Measurements from ENCODE around the gene OMA1. TPM values are rescaled to one million over a fixed set of nuclear protein-coding genes. Genes with fewer than 3 reads are reported as not detected.

Gene OMA1
- total RNA-seq, 4 donors from 2014 or later, result 18.3 to 25.6 (median 19.4) TPM

DNA sequence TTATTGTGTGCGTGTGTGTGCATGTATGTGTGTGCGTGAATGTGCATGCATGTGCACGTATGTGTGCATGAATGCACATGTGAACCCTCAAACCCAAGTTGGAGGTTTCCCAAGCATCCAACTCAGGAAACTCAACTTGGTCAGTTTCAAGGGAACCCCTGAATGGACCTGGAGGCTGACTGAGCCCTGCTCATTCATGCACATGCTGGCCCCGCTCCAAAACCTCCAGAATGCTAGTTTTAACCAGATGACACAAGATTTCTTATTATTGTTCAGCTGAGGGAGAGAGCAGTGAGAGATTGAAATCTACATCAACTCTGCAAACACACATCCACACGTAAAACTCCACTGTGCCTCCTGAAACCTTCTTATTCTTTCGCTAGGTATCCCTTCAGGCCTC lies 104.4 kb downstream of the OMA1 start:
- TF ChIP-seq, protein P1, sequence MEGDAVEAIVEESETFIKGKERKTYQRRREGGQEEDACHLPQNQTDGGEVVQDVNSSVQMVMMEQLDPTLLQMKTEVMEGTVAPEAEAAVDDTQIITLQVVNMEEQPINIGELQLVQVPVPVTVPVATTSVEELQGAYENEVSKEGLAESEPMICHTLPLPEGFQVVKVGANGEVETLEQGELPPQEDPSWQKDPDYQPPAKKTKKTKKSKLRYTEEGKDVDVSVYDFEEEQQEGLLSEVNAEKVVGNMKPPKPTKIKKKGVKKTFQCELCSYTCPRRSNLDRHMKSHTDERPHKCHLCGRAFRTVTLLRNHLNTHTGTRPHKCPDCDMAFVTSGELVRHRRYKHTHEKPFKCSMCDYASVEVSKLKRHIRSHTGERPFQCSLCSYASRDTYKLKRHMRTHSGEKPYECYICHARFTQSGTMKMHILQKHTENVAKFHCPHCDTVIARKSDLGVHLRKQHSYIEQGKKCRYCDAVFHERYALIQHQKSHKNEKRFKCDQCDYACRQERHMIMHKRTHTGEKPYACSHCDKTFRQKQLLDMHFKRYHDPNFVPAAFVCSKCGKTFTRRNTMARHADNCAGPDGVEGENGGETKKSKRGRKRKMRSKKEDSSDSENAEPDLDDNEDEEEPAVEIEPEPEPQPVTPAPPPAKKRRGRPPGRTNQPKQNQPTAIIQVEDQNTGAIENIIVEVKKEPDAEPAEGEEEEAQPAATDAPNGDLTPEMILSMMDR (IDR thresholded peaks at IDR 0.05; ENCODE audit: low read depth), result no peak

DNA sequence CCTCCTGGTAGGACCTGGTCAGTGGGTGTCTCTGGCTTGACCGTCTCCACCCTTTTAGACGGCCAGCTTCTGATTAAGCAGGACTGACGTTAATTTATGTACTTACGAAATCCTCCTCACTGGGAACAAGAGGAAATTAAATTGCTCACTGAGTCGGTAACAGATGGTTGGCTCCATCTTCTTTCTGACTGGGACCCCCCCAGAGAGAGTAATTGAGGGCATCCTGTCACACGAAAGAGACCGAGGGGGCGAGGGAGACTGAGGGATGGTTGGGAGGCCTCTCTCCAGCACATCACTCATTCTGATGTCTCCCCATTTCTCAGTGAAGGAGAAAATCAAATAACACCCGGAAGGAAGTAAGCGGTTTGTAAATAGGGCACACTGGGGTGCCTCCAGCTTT lies 104.8 kb downstream of the OMA1 start:
- TF ChIP-seq, protein P1 (IDR thresholded peaks at IDR 0.05; ENCODE audit: low read depth), result no peak

DNA sequence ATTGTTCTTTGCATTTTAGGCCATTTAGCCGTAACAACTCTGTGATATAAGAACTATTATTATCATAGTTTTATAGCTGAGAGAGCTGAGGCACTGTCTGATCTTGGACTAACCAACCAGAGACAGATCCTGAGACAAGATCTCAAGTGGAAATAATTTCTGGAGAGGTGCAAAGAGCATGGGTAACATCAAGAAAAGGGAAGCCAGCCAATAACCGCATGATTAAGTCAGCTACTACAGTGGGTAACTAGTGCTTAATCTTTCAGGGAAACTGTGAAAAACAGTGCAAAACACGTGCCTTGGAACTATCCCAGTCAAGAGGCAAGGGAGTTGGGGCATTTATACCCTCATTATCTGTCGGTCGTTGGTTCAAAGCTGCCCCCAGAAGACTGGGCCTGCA lies 105.8 kb downstream of the OMA1 start:
- TF ChIP-seq, protein P1 (IDR thresholded peaks at IDR 0.05; ENCODE audit: low read depth), result no peak

DNA sequence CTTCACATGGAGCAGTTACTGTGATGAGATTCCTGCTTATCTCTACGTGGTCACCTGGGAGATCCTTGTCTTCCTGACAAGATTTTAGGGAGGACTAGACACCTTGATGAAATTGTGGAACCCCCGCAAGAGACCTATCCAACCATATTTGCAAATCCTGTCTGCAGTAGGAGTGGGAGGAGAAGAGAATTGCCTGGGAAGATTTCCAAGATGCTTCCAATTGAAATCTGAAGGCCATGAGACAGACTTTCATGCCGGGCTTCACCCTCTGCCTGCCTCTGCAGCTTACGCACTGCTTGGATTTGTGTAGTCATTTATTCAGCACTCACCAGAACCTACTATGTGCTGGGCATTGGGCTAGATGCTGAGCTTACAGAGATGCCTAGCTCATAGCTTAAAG lies 106.6 kb downstream of the OMA1 start:
- TF ChIP-seq, protein P1 (IDR thresholded peaks at IDR 0.05; ENCODE audit: low read depth), result no peak

DNA sequence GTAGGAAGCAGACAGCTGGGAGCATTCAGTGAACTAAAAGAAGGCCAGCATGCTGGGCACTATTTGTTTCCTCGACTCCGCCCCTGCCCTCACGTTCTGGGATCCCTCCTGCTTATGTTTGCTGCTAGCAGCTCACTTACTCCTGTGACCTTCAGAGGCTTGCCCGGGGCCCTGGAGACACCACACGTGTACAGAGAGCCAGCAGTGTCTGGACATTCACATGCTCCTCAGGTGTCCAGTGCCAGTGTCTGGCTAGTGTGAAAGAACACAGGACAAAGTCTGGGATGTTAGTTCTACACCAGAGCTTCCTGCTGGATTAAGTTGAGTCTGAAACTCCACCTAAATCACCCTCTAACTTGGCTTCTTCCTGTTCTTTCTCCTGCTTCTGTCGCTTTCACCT lies 108.1 kb downstream of the OMA1 start:
- TF ChIP-seq, protein P1 (IDR thresholded peaks at IDR 0.05; ENCODE audit: low read depth), result no peak

DNA sequence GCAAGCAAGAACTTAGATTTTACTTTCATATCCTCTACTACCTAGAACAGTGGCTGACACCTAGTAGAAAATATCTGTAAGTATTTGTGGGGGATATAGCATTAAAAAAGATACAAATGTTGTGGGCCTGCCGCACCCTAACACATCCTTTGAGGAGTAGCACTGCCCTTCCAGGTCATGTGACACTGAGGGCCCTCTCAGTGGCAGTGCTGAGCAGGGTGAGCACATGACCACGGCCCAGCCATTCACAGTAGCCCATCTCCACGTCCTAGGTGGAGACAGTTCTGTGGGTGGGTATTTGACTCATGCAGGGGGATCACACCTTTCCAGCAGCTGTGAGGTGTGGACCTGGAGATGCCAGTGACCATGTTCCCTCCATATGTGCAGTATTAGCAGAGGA lies 108.9 kb downstream of the OMA1 start:
- TF ChIP-seq, protein P1 (IDR thresholded peaks at IDR 0.05; ENCODE audit: low read depth), result no peak

DNA sequence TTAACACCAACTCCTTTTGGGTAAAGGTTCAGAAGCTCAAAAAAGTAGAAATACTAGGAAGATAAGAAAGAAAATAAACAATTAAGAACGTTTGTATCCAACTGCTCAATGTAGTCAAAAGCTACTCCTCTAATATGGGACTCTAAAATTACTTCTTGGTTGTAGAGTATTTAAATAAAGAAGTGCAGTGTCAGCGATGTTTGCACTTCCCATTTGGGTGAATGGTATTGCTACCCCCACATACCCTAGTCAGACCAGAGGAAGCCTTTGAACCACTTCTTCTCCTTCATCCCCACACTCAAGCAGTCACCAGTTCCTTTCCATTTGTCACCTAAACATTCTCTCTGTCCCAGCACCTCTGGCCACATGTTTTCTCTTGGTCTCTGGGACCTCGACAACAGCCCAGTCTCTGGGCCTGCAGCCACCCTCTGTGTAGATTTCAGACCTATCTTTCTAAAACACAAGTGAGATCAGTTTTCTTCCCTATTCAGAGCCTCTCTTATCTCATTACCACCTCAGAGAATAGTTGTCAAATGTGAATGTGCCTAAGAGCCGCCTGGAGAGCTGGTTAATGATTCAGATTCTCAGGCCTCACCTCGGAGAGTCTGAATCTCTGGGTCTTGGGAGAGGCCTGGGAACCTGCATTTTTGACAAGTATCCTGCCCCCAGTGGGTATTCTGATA lies 109.8 kb downstream of the OMA1 start:
- TF ChIP-seq, protein P1 (IDR thresholded peaks at IDR 0.05; ENCODE audit: low read depth), result no peak

All from subcutaneous adipose tissue (tissue), 4 donors.